HCT116 (cell line): ENCODE results near the gene RBMXL3. TPM values are rescaled to one million over a fixed set of nuclear protein-coding genes. Genes with fewer than 3 reads are reported as not detected.

ENCODE experiments used
- ATAC-seq: fragments of 200-7000 bp; cut with Tn5 transposase; 2 replicates; pipeline ENCODE4 v1.9.1; 2020; ENCODE audit warnings: mild to moderate bottlenecking, moderate library complexity
- BruUV-seq: library from RNA; stranded (reverse); fragments of 400-500 nt; replicated peaks from 2 replicates; lab custom pipeline; 2021; lab: Mats Ljungman, UMichigan
- CTCF ChIA-PET: fragments of 300-600 bp; sonication (Branson Sonifier 250); formaldehyde crosslinking; loops from one replicate; lab custom pipeline; 2021; ENCODE audit warnings: antibody characterized with exemption; lab: Charles Lee
- POLR2A ChIA-PET: fragments of 300-600, 350-600 bp; sonication (Branson Sonifier 250); formaldehyde crosslinking; loops from one replicate; lab custom pipeline; 2021; ENCODE audit warnings: antibody characterized with exemption; lab: Charles Lee
- RAD21 ChIA-PET, 2 experiments: fragments of 300-600 bp; sonication (Branson Sonifier 250); formaldehyde crosslinking; loops; one replicate each; lab custom pipeline; 2023; ENCODE audit warnings: low total read pairs in 2 of 2; ENCODE audit not compliant: uncharacterized antibody in 2 of 2, unreplicated experiment in 2 of 2, low non-redundant PET in 1 of 2; lab: Charles Lee
- DNase-seq: peaks from one replicate; pipeline ENCODE4 v3.0.0-alpha.2; 2010; ENCODE audit warnings: low read depth, low spot score
- H2AFZ ChIP-seq: fragments of 200-600 bp; shearing (Covaris generic), sonication (generic); 2 replicates; pipeline ENCODE4 v1.6.1; 2017; ENCODE audit warnings: low read depth, mixed run types, mixed read lengths, antibody characterized with exemption, low read length; ENCODE audit not compliant: poor library complexity, severe bottlenecking
- H3K27ac ChIP-seq: 2 replicates; pipeline ENCODE4 v1.5.1; 2012; ENCODE audit warnings: low read depth, low read length
- H3K27me3 ChIP-seq: fragments of 200-600 bp; sonication (generic); 2 replicates; pipeline ENCODE4 v1.6.1; 2016; ENCODE audit warnings: mixed run types, low read length, mixed read lengths; ENCODE audit not compliant: insufficient read depth
- H3K36me3 ChIP-seq, 2 experiments: fragments of 200-500 bp in 1 of 2; fragments of 200-600 bp in 1 of 2; sonication (Bioruptor generic) in 1 of 2; sonication (generic) in 1 of 2; 2 replicates each; pipeline versions ENCODE4 v1.5.1 to v1.6.1; 2014 to 2016; ENCODE audit warnings: low read length in 2 of 2, inconsistent platforms in 1 of 2, mixed read lengths in 1 of 2, mixed run types in 1 of 2; ENCODE audit not compliant: insufficient read depth in 2 of 2, control insufficient read depth in 1 of 2
- H3K4me1 ChIP-seq, 2 experiments: fragments of 200-600 bp in 1 of 2; sonication (generic) in 1 of 2; 2 replicates each; pipeline versions ENCODE4 v1.5.1 to v1.6.1; 2012 to 2017; ENCODE audit warnings: low read length in 2 of 2, inconsistent platforms in 1 of 2, mild to moderate bottlenecking in 1 of 2, mixed read lengths in 1 of 2, mixed run types in 1 of 2, moderate library complexity in 1 of 2; ENCODE audit not compliant: insufficient read depth in 2 of 2, control insufficient read depth in 1 of 2
- H3K4me2 ChIP-seq: fragments of 200-600 bp; sonication (generic); 2 replicates; pipeline ENCODE4 v1.6.1; 2017; ENCODE audit warnings: mixed run types, low read length, mixed read lengths
- H3K4me3 ChIP-seq, 2 experiments: fragments of 200-600 bp in 1 of 2; sonication (generic) in 1 of 2; replicated peaks in 1 of 2; 2 replicates each; pipeline ENCODE4 v1.5.1; 2011 to 2016; ENCODE audit warnings: low read length in 2 of 2, control low read depth in 1 of 2, low read depth in 1 of 2, mild to moderate bottlenecking in 1 of 2, mixed read lengths in 1 of 2, mixed run types in 1 of 2
- H3K79me2 ChIP-seq: fragments of 200-600 bp; sonication (generic); 2 replicates; pipeline ENCODE4 v1.6.1; 2017; ENCODE audit warnings: mild to moderate bottlenecking, mixed run types, low read length, moderate library complexity, mixed read lengths; ENCODE audit not compliant: insufficient read depth
- H3K9ac ChIP-seq: fragments of 200-600 bp; sonication (generic); 2 replicates; pipeline ENCODE4 v1.6.1; 2016; ENCODE audit warnings: low read length, mixed read lengths
- H3K9me2 ChIP-seq: fragments of 200-600 bp; sonication (generic), shearing (Covaris generic); 2 replicates; pipeline ENCODE4 v1.6.1; 2017; ENCODE audit warnings: mixed run types, mild to moderate bottlenecking, moderate library complexity; ENCODE audit not compliant: insufficient read depth
- H3K9me3 ChIP-seq, 2 experiments: fragments of 200-500 bp in 1 of 2; fragments of 200-600 bp in 1 of 2; sonication (Bioruptor generic) in 1 of 2; sonication (generic) in 1 of 2; 2 replicates each; pipeline ENCODE4 v1.6.1; 2014 to 2017; ENCODE audit warnings: low read length in 2 of 2, mixed read lengths in 2 of 2, inconsistent platforms in 1 of 2, low read depth in 1 of 2, mild to moderate bottlenecking in 1 of 2, mixed run types in 1 of 2, moderate library complexity in 1 of 2; ENCODE audit not compliant: control insufficient read depth in 1 of 2, insufficient read depth in 1 of 2
- H4K20me1 ChIP-seq: fragments of 200-600 bp; sonication (generic), shearing (Covaris generic); 2 replicates; pipeline ENCODE4 v1.6.1; 2017; ENCODE audit warnings: mixed run types, mild to moderate bottlenecking, moderate library complexity; ENCODE audit not compliant: insufficient read depth
- CTCF ChIP-seq, 3 experiments: fragments of 200-600 bp in 1 of 3; sonication (generic) in 1 of 3; IDR thresholded peaks in 2 of 3; conservative IDR thresholded peaks in 1 of 3; 2 replicates each; pipeline ENCODE4 v1.5.1; 2012 to 2017; ENCODE audit warnings: low read depth in 2 of 3, low read length in 2 of 3, antibody characterized with exemption in 1 of 3, borderline replicate concordance in 1 of 3, control low read depth in 1 of 3, mild to moderate bottlenecking in 1 of 3, mixed read lengths in 1 of 3, mixed run types in 1 of 3, moderate library complexity in 1 of 3; ENCODE audit not compliant: insufficient read depth in 1 of 3
- ELF1 ChIP-seq: IDR thresholded peaks from 2 replicates; pipeline ENCODE4 v1.6.1; 2012; ENCODE audit warnings: low read depth, borderline replicate concordance
- FOSL1 ChIP-seq: IDR thresholded peaks from 2 replicates; pipeline ENCODE4 v1.6.1; 2012; ENCODE audit warnings: low read depth
- POLR2AphosphoS5 ChIP-seq: IDR thresholded peaks from 2 replicates; pipeline ENCODE4 v1.6.1; 2011; ENCODE audit warnings: mild to moderate bottlenecking, low read depth, low read length, moderate library complexity
- ZBTB33 ChIP-seq: IDR thresholded peaks from 2 replicates; pipeline ENCODE4 v1.6.1; 2011; ENCODE audit warnings: mild to moderate bottlenecking, low read length, moderate library complexity; ENCODE audit not compliant: insufficient replicate concordance; ENCODE audit errors: extremely low read depth
- intact Hi-C: fragments of 100-400 bp; cut with micrococcal nuclease; formaldehyde crosslinking; loops from 2 replicates; pipeline ENCODE4 v1.10.0; 2022
- total RNA-seq: library from RNA; stranded (reverse); gene quantifications from one replicate; pipeline ENCODE4 v1.2.1, GENCODE V29; 2021; ENCODE audit not compliant: unreplicated experiment

Gene RBMXL3
- total RNA-seq, 1 experiment from 2014 or later = not detected

- Histone ChIP-seq H4K20me1 (no peaks in the 10 kb centered on the region), H3K36me3 (no peaks in the 10 kb centered on the region), H3K4me2 (no peak overlapping the region), H3K9ac (no peak overlapping the region), H3K27me3 (no peaks in the 10 kb centered on the region), H2AFZ (no peak overlapping the region), H3K9me2 (no peaks in the 10 kb centered on the region), H3K4me3 (no peak overlapping the region), H3K9me3 (no peaks in the 10 kb centered on the region), H3K27ac (no peak overlapping the region), H3K79me2 (no peaks in the 10 kb centered on the region), H3K4me1 (no peaks in the 10 kb centered on the region)
- DNase-seq (no peak), ATAC-seq (no peak)
- RAD21 ChIA-PET = no interaction called here
- intact Hi-C loops = no loop called here
- no TSS peak for BruUV-seq
- CTCF ChIA-PET = interaction anchor here (1.0 kb wide), 1 partner anchor 10 kb away, joined by 4 read pairs; no protein-coding TSS in a partner anchor
- POLR2A ChIA-PET = no interaction called here
- TF ChIP-seq CTCF (IDR thresholded peaks at IDR 0.05 in 2 of 3, conservative IDR thresholded peaks at IDR 0.05 in 1 of 3; ENCODE audit: borderline replicate concordance in 1 of 3, insufficient read depth in 1 of 3, low read depth in 2 of 3, low read length in 2 of 3) = no peak
- TF ChIP-seq POLR2AphosphoS5 = no peak
- TF ChIP-seq FOSL1 = no peak
- TF ChIP-seq ELF1 = no peak
- no peak for TF ChIP-seq ZBTB33
These were observed 47.8 kb downstream of the RBMXL3 start for GRCh38 chrX:115237056-115237455.

Other genes starting within 250 kb of the RBMXL3 start
- gene IL13RA2, start 171.8 kb upstream of the RBMXL3 start, total RNA-seq = not detected
- not detected for gene LRCH2, start 44.7 kb downstream of the RBMXL3 start, total RNA-seq
- not detected for gene LUZP4, start 100.3 kb downstream of the RBMXL3 start, total RNA-seq